Measurements from ENCODE around the gene AOPEP.
"Not testable (repeated sequence)": the region's sequence is repeated elsewhere in the genome, so short reads cannot be mapped to it uniquely, and the experiment has no call there.

The AOPEP gene

DNA sequence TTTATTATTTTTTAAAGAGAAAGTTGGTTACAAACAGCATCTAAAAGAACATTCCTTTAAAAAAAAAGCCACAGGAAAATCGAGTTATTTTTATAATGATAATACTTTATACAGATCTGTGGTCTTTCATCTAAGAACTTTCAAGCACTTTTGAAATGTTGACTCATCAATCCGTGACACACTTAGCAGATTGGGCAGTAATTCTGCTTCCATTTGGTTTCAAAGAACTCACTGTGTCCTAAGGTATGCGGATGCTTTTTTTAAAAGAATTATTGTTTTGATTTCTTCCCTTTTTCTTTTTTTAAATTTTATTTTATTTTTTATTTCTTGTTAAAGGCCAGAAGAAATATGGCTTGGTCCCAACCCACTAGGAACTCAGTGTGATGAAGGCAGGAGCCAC is 147.8 kb downstream of the AOPEP start:
- no peak for DNase-seq (ENCODE audit: low spot score)
- TF ChIP-seq, protein P1, sequence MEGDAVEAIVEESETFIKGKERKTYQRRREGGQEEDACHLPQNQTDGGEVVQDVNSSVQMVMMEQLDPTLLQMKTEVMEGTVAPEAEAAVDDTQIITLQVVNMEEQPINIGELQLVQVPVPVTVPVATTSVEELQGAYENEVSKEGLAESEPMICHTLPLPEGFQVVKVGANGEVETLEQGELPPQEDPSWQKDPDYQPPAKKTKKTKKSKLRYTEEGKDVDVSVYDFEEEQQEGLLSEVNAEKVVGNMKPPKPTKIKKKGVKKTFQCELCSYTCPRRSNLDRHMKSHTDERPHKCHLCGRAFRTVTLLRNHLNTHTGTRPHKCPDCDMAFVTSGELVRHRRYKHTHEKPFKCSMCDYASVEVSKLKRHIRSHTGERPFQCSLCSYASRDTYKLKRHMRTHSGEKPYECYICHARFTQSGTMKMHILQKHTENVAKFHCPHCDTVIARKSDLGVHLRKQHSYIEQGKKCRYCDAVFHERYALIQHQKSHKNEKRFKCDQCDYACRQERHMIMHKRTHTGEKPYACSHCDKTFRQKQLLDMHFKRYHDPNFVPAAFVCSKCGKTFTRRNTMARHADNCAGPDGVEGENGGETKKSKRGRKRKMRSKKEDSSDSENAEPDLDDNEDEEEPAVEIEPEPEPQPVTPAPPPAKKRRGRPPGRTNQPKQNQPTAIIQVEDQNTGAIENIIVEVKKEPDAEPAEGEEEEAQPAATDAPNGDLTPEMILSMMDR (IDR thresholded peaks at IDR 0.05; ENCODE audit: extremely low read depth, insufficient read depth, missing control alignments), result no peak
- in situ Hi-C loops (cut with MboI; ENCODE audit: low pct_unique_long_range_greater_than_20kb, low sequenced_read_pairs, unreplicated experiment), result no loop called here

DNA sequence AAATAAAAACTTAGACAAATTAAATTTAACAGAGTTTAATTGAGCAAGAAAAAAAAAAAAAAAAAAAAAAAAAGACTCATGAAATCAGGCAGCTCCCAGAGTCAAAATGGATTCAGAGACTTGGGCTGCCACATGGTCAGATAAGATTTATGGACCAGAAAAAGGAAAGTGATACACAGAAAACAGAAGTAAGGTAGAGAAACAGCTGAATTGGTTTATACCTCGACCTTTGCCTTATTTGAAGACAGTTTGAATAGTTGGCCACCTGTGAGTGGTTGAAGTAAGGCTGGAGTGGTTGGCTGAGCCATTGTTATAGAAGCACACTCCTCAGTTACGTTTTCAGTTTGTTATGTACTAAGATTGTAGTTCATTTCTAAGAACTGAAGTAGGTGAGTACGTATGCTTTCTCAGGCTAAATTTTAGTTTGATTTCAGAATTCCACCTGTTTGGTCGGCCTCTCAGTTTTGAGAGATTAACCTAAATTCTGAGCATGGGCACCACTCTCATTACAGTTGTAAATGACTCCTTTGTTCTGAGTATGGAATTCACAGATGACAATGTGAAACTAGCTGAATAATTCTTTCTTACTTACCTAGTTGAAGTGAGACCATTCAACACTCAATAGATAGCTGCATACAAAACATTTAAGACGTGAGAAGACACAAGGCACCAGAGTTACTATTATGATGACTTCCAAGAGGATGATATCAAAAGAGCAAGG is 149.0 kb downstream of the AOPEP start:
- TF ChIP-seq, protein P1 (IDR thresholded peaks at IDR 0.05; ENCODE audit: extremely low read depth, insufficient read depth, missing control alignments), result no peak
- in situ Hi-C loops (cut with MboI; ENCODE audit: low pct_unique_long_range_greater_than_20kb, low sequenced_read_pairs, unreplicated experiment), result no loop called here
- DNase-seq (ENCODE audit: low spot score), result peak; percentile 45

DNA sequence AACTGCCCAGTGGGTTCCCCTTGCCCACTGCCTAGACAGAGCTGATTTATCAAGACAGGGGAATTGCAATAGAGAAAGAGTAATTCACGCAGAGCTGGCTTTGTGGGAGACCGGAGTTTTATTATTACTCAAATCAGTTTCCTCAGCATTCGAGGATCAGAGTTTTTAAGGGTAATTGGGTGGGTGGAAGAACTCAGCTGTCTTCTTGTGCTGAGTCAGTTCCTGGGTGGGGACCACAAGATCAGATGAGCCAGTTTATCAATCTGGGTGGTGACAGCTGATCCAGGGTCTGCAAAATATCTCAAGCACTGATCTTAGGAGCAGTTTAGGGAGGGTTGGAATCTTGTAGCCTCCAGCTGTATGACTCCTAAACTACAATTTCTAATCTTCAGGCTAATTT is 152.3 kb downstream of the AOPEP start:
- in situ Hi-C loops (cut with MboI; ENCODE audit: low pct_unique_long_range_greater_than_20kb, low sequenced_read_pairs, unreplicated experiment); DNase-seq (ENCODE audit: low spot score): not testable (repeated sequence)

DNA sequence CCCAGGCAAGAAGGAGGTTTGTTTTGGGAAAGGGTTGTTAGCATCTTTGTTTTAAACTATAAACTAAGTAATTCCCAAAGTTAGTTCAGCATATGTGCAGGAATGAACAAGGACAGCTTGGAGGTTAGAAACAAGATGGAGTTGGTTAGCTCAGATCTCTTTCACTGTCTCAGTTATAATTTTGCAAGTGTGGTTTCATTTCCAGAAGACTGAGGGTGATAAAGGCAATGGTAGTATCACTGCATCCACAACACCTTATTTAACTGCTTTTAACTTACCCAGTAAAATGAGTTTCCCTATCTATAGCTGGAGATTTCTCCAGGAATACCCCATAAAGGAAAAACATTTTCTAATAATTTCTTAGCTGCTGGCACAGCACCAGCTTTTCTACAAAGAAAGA is 152.7 kb downstream of the AOPEP start:
- DNase-seq (ENCODE audit: low spot score), result no peak
- TF ChIP-seq, protein P1 (IDR thresholded peaks at IDR 0.05; ENCODE audit: extremely low read depth, insufficient read depth, missing control alignments), result no peak
- in situ Hi-C loops (cut with MboI; ENCODE audit: low pct_unique_long_range_greater_than_20kb, low sequenced_read_pairs, unreplicated experiment), result no loop called here

DNA sequence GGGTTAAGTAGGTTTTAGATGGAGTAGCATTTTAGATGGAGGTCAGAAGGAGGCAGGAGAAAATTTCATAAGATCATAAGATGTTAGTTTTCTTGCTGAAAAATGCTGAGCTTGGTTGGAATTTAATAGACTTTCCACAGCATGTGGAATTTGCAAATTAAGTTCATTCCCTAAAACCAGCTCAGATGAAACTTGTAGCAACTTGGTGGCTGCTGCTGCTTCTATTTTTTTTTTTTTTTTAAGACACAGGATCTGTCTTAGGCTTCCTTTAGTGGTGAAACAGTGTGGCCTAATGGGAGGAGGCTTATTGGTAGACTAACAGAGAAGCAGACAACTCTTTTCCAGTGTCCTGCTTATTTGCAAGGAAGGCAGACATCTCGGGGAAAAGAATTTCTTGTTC is 154.5 kb downstream of the AOPEP start:
- TF ChIP-seq, protein P1 (IDR thresholded peaks at IDR 0.05; ENCODE audit: extremely low read depth, insufficient read depth, missing control alignments), result no peak
- in situ Hi-C loops (cut with MboI; ENCODE audit: low pct_unique_long_range_greater_than_20kb, low sequenced_read_pairs, unreplicated experiment), result no loop called here

DNA sequence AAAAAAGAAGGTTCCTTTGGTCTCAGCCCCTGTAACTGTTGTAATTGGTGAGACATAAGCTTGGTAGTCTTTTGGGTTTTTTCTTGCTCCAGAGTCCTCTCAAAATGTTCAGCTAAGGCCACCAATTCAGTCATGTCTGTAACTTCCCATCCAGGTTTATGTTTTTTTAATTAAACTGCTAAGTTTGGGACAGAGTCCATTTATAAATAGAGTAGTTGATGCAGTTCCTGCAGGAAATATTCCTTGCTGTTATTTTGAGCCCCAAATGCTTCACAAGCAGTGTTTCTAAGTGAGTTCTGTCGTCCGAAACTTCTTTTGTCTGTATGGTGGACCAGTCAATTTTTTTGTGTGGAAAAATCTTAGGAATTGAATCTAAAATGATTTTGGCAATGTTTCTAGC is 155.0 kb downstream of the AOPEP start:
- in situ Hi-C loops (cut with MboI; ENCODE audit: low pct_unique_long_range_greater_than_20kb, low sequenced_read_pairs, unreplicated experiment), result no loop called here
- TF ChIP-seq, protein P1 (IDR thresholded peaks at IDR 0.05; ENCODE audit: extremely low read depth, insufficient read depth, missing control alignments), result no peak
- no peak for DNase-seq (ENCODE audit: low spot score)

More for the DNA sequence above, 154.5 kb downstream of the AOPEP start:
- no peak for DNase-seq (ENCODE audit: low spot score)

DNA sequence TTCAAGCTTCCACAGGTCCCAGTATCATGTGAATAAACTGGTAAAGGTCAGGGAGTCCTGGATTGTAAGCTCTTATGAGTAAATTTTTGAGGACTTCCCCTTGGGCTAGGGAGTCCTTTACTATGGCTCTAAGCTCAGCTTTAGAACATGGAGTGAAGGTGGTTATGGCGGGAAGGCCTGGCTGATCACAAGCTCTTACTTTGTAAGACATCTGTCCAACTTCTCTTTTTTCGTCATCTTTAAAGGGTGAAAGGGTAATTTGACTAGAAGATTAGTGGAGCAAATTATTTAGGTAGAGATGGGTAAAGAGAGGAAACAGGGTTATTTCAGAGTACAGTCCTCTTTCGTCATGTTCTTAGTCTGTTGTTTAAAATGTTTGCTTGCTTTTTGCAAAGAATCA is 155.4 kb downstream of the AOPEP start:
- TF ChIP-seq, protein P1 (IDR thresholded peaks at IDR 0.05; ENCODE audit: extremely low read depth, insufficient read depth, missing control alignments), result no peak
- DNase-seq (ENCODE audit: low spot score), result no peak
- in situ Hi-C loops (cut with MboI; ENCODE audit: low pct_unique_long_range_greater_than_20kb, low sequenced_read_pairs, unreplicated experiment), result no loop called here

Data from GM13977 (cell line).